ENCODE data around the gene TFR2.

DNA sequence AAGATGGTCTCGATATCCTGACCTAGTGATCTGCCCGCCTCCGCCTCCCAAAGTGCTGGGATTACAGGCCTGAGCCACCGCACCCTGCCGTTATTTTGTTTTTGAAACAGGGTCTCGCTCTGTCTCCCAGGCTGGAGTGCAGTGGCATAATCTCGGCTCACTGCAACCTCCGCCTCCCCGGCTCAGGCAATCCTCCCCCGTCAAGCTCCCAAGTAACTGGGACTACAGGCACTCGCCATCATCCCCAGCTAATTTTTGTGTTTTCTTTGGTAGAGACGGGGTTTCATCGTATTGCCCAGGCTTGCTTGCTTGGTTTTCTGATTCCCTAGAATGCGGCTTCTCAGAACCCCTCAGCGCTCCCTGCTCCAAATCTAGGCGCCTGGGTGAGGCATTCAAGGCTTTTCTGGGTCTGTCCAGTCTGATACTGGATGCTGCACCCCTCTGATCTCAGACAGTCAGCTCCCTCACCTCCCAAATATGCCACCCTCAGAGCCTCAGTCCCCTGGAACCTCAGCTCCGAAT, 1.3 kb downstream of the TFR2 start:
- TF ChIP-seq, protein P1, sequence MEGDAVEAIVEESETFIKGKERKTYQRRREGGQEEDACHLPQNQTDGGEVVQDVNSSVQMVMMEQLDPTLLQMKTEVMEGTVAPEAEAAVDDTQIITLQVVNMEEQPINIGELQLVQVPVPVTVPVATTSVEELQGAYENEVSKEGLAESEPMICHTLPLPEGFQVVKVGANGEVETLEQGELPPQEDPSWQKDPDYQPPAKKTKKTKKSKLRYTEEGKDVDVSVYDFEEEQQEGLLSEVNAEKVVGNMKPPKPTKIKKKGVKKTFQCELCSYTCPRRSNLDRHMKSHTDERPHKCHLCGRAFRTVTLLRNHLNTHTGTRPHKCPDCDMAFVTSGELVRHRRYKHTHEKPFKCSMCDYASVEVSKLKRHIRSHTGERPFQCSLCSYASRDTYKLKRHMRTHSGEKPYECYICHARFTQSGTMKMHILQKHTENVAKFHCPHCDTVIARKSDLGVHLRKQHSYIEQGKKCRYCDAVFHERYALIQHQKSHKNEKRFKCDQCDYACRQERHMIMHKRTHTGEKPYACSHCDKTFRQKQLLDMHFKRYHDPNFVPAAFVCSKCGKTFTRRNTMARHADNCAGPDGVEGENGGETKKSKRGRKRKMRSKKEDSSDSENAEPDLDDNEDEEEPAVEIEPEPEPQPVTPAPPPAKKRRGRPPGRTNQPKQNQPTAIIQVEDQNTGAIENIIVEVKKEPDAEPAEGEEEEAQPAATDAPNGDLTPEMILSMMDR (conservative IDR thresholded peaks at IDR 0.05; ENCODE audit: low read length): no peak
- no peak for TF ChIP-seq EZH2phosphoT487 (IDR thresholded peaks at IDR 0.05; ENCODE audit: borderline replicate concordance)
